Measurements from ENCODE around the gene USB1. TPM values are rescaled to one million over a fixed set of nuclear protein-coding genes. Genes with fewer than 3 reads are reported as not detected.

USB1 gene
- total and polyA plus RNA-seq, 2 experiments from 2014 or later: 18.2 to 47.7 TPM

GRCh38 chr16:58040496-58040846 is 39.3 kb downstream of the USB1 start:
- H4K20me1 ChIP-seq (ENCODE audit: insufficient read depth, poor library complexity, severe bottlenecking): no peaks in the 10 kb centered on the region
- no peaks in the 10 kb centered on the region for H3K36me3 ChIP-seq (replicated peaks; ENCODE audit: insufficient read depth, low read depth)
- DNase-seq (ENCODE audit: low spot score): no peak
- H3K79me2 ChIP-seq: peaks cover 4% of the 10 kb centered on the region
- no peak overlapping the region for H3K4me3 ChIP-seq
- WGBS (ENCODE audit: low lambda C conversion rate, missing lambda C conversion rate): 97% methylated on average over 12 of the region's 12 CpGs
- no peaks in the 10 kb centered on the region for H3K9me3 ChIP-seq (ENCODE audit: low read depth)
- no peaks in the 10 kb centered on the region for H3K9me2 ChIP-seq (replicated peaks; ENCODE audit: insufficient read depth)
- H3K27ac ChIP-seq: no peak overlapping the region
- H3K4me2 ChIP-seq: no peak overlapping the region
- H2AFZ ChIP-seq: no peak overlapping the region
- no peaks in the 10 kb centered on the region for H3K4me1 ChIP-seq (ENCODE audit: insufficient read depth)
- no peak for TF ChIP-seq CTCF (IDR thresholded peaks at IDR 0.05; ENCODE audit: poor library complexity)
- no peak for TF ChIP-seq EZH2phosphoT487 (IDR thresholded peaks at IDR 0.05; ENCODE audit: low read depth, severe bottlenecking, unreplicated experiment)
- no peak for TF ChIP-seq EZH2 (IDR thresholded peaks at IDR 0.05; ENCODE audit: borderline replicate concordance)
- no peaks in the 10 kb centered on the region for H3K27me3 ChIP-seq

GRCh38 chr16:58040945-58041627 is 39.9 kb downstream of the USB1 start:
- no peaks in the 10 kb centered on the region for H3K36me3 ChIP-seq (replicated peaks; ENCODE audit: insufficient read depth, low read depth)

GRCh38 chr16:58041628-58041955 is 40.4 kb downstream of the USB1 start:
- Histone ChIP-seq H3K4me1 (ENCODE audit: insufficient read depth) (no peaks in the 10 kb centered on the region), H3K36me3 (replicated peaks; ENCODE audit: insufficient read depth, low read depth) (no peaks in the 10 kb centered on the region), H2AFZ (no peak overlapping the region), H3K27ac (no peak overlapping the region), H3K9me2 (replicated peaks; ENCODE audit: insufficient read depth) (no peaks in the 10 kb centered on the region), H3K4me3 (no peak overlapping the region), H3K9me3 (ENCODE audit: low read depth) (no peaks in the 10 kb centered on the region), H4K20me1 (ENCODE audit: insufficient read depth, poor library complexity, severe bottlenecking) (no peaks in the 10 kb centered on the region), H3K79me2 (no peaks in the 10 kb centered on the region), H3K4me2 (no peak overlapping the region), H3K27me3 (no peaks in the 10 kb centered on the region)
- no peak for TF ChIP-seq EZH2 (IDR thresholded peaks at IDR 0.05; ENCODE audit: borderline replicate concordance)
- WGBS (ENCODE audit: low lambda C conversion rate, missing lambda C conversion rate): 91% methylated on average over 4 of the region's 18 CpGs
- DNase-seq (ENCODE audit: low spot score): no peak

More at GRCh38 chr16:58040945-58041627, 39.9 kb downstream of the USB1 start:
- 89% methylated on average over 11 of the region's 14 CpGs for WGBS (ENCODE audit: low lambda C conversion rate, missing lambda C conversion rate)
- H3K4me3 ChIP-seq: no peak overlapping the region
- no peaks in the 10 kb centered on the region for H4K20me1 ChIP-seq (ENCODE audit: insufficient read depth, poor library complexity, severe bottlenecking)
- peaks cover 2% of the 10 kb centered on the region for H3K79me2 ChIP-seq
- H3K4me2 ChIP-seq: no peak overlapping the region
- no peak overlapping the region for H2AFZ ChIP-seq
- no peak for TF ChIP-seq EZH2 (IDR thresholded peaks at IDR 0.05; ENCODE audit: borderline replicate concordance)
- no peak for TF ChIP-seq EZH2phosphoT487 (IDR thresholded peaks at IDR 0.05; ENCODE audit: low read depth, severe bottlenecking, unreplicated experiment)
- TF ChIP-seq CTCF (IDR thresholded peaks at IDR 0.05; ENCODE audit: poor library complexity): no peak
- no peaks in the 10 kb centered on the region for H3K9me2 ChIP-seq (replicated peaks; ENCODE audit: insufficient read depth)
- H3K4me1 ChIP-seq (ENCODE audit: insufficient read depth): no peaks in the 10 kb centered on the region
- H3K27me3 ChIP-seq: no peaks in the 10 kb centered on the region
- no peaks in the 10 kb centered on the region for H3K9me3 ChIP-seq (ENCODE audit: low read depth)
- H3K27ac ChIP-seq: no peak overlapping the region
- no peak for DNase-seq (ENCODE audit: low spot score)

- Histone ChIP-seq H3K9me3 (ENCODE audit: low read depth) (no peaks in the 10 kb centered on the region), H3K4me1 (ENCODE audit: insufficient read depth) (no peaks in the 10 kb centered on the region), H3K9me2 (replicated peaks; ENCODE audit: insufficient read depth) (no peaks in the 10 kb centered on the region), H4K20me1 (ENCODE audit: insufficient read depth, poor library complexity, severe bottlenecking) (no peaks in the 10 kb centered on the region), H2AFZ (no peak overlapping the region), H3K4me3 (no peak overlapping the region), H3K36me3 (replicated peaks; ENCODE audit: insufficient read depth, low read depth) (no peaks in the 10 kb centered on the region), H3K27ac (no peak overlapping the region), H3K4me2 (no peak overlapping the region), H3K27me3 (no peaks in the 10 kb centered on the region), H3K79me2 (no peaks in the 10 kb centered on the region)
- TF ChIP-seq CTCF (IDR thresholded peaks at IDR 0.05; ENCODE audit: poor library complexity) (no peak), EZH2 (IDR thresholded peaks at IDR 0.05; ENCODE audit: borderline replicate concordance) (no peak)
- 96% methylated on average over 22 of the region's 22 CpGs for WGBS (ENCODE audit: low lambda C conversion rate, missing lambda C conversion rate)
- DNase-seq (ENCODE audit: low spot score): no peak
Observed at GRCh38 chr16:58042001-58042885, 41.0 kb downstream of the USB1 start.
